ENCODE measurements around the gene CAMTA1.

GRCh38 chr1:7648761-7649384 is 863.6 kb downstream of the CAMTA1 start:
- no peak for TF ChIP-seq CTCF (IDR thresholded peaks at IDR 0.05)
- peak; percentile 33 to 67 for TF ChIP-seq POLR2AphosphoS5 (IDR thresholded peaks at IDR 0.05; ENCODE audit: insufficient read depth in 1 of 2, low read depth in 1 of 2)
